Fibroblast of lung (primary cell): ENCODE results near the gene KCNH1. TPM values are rescaled to one million over a fixed set of nuclear protein-coding genes. Genes with fewer than 3 reads are reported as not detected.

Source experiments
- DNase-seq, 2 donors: peaks; one replicate each; pipeline versions ENCODE4 v3.0.0 to v3.0.0-alpha.2; 2010; ENCODE audit warnings: low read depth in 2 of 2
- H2AFZ ChIP-seq: 2 replicates; pipeline ENCODE4 v1.5.1; 2012; ENCODE audit warnings: low read length, control low read depth, inconsistent platforms
- H3K27ac ChIP-seq: 2 replicates; pipeline ENCODE4 v1.5.1; 2011; ENCODE audit warnings: low read length, control low read depth; ENCODE audit not compliant: insufficient read depth
- H3K27me3 ChIP-seq: 2 replicates; pipeline ENCODE4 v1.5.1; 2011; ENCODE audit warnings: mild to moderate bottlenecking, low read length; ENCODE audit not compliant: control insufficient read depth, insufficient read depth
- H3K36me3 ChIP-seq: 2 replicates; pipeline ENCODE4 v1.5.1; 2011; ENCODE audit warnings: low read length; ENCODE audit not compliant: control insufficient read depth, insufficient read depth
- H3K4me1 ChIP-seq: 2 replicates; pipeline ENCODE4 v1.5.1; 2011; ENCODE audit warnings: low read length; ENCODE audit not compliant: control insufficient read depth, insufficient read depth; ENCODE audit errors: extremely low read depth
- H3K4me2 ChIP-seq: 2 replicates; pipeline ENCODE4 v1.5.1; 2011; ENCODE audit warnings: low read length, control low read depth; ENCODE audit not compliant: insufficient read depth; ENCODE audit errors: extremely low read depth
- H3K4me3 ChIP-seq, 4 experiments: fragments of 200-600 bp in 1 of 4; sonication (generic) in 1 of 4; replicated peaks in 1 of 4; 2 replicates each; pipeline ENCODE4 v1.5.1; 2011 to 2016; ENCODE audit warnings: low read length in 4 of 4, low read depth in 3 of 4, mild to moderate bottlenecking in 3 of 4, control low read depth in 2 of 4, inconsistent platforms in 1 of 4, mixed read lengths in 1 of 4; ENCODE audit not compliant: insufficient read depth in 1 of 4; ENCODE audit errors: control extremely low read depth in 1 of 4
- H3K79me2 ChIP-seq: 2 replicates; pipeline ENCODE4 v1.5.1; 2012; ENCODE audit warnings: mild to moderate bottlenecking, low read length, inconsistent platforms; ENCODE audit not compliant: control insufficient read depth, insufficient read depth
- H3K9ac ChIP-seq: 2 replicates; pipeline ENCODE4 v1.5.1; 2011; ENCODE audit warnings: mild to moderate bottlenecking, low read length, control low read depth; ENCODE audit not compliant: insufficient read depth
- H3K9me3 ChIP-seq: 2 replicates; pipeline ENCODE4 v1.5.1; 2012; ENCODE audit warnings: low read depth, low read length; ENCODE audit not compliant: control insufficient read depth, insufficient read depth
- H4K20me1 ChIP-seq: 2 replicates; pipeline ENCODE4 v1.5.1; 2011; ENCODE audit warnings: low read length; ENCODE audit not compliant: control insufficient read depth, insufficient read depth; ENCODE audit errors: extremely low read depth
- EZH2 ChIP-seq: IDR thresholded peaks from 2 replicates; pipeline ENCODE4 v1.5.1; 2012; ENCODE audit warnings: low read length, control low read depth, mild to moderate bottlenecking; ENCODE audit errors: missing control alignments
- polyA plus RNA-seq, 2 donors: library from polyadenylated mRNA; depleted of rRNA in 1 of 2; stranded (reverse) in 1 of 2; unstranded in 1 of 2; fragments of >200 nt; gene quantifications; 2 replicates each; pipeline ENCODE4 v1.2.1, GENCODE V29; 2011 to 2012; ENCODE audit warnings: missing spikeins in 1 of 2
- total RNA-seq: library from RNA; depleted of rRNA; stranded (reverse); fragments of >200 nt; gene quantifications from 2 replicates; pipeline ENCODE4 v1.2.1, GENCODE V29; 2014
- TF ChIP-seq, protein P1 (sequence below), 2 donors: IDR thresholded peaks in 1 of 2; conservative IDR thresholded peaks in 1 of 2; 1 replicate in 1 of 2; 2 replicates in 1 of 2; pipeline ENCODE4 v1.5.1; 2011 to 2012; ENCODE audit warnings: low read length in 2 of 2, control low read depth in 1 of 2, inconsistent platforms in 1 of 2, low read depth in 1 of 2, mild to moderate bottlenecking in 1 of 2

Gene KCNH1
- total and polyA plus RNA-seq, 2 donors (not counting 1 experiment from before 2014, with no cell fraction given) = 0.17 to 1.5 TPM

DNA sequence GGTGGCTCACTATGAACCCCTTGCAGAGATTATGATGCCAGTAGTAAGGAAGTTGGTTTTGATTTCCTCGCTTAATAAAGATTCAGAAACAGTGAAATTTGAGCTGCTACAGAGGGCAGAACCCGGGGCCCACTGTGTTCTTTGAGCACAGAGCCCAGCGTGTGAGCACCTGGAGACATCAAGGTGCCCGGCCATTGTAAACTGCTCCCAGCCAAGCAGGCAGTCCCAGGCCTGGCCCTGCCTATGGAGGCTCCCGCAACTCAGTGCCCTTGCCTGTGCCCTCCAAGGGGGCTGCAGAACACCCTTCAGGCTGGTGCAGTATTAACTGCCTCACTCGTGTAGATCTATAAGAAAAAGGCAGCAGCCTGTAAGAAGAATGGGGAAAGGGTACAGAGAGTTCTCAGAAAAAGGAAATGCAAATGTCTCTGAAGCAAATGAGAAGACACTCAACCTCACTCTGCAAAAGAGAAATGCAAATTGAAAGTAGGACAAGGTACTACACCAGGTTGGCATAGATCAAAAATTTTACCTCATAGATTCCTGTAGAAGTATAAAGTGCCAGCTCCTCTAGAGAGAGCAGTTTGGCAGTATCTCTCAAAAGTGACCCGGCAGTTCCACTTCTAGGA is 481.5 kb downstream of the KCNH1 start:
- Histone ChIP-seq H3K36me3 (no peaks in the 10 kb centered on the region), H3K9me3 (no peaks in the 10 kb centered on the region), H3K4me3 (no peak overlapping the region), H3K9ac (no peak overlapping the region), H3K4me2 (no peak overlapping the region), H2AFZ (no peak overlapping the region), H3K27ac (no peak overlapping the region), H3K4me1 (peaks cover 2% of the 10 kb centered on the region), H4K20me1 (no peaks in the 10 kb centered on the region), H3K27me3 (no peaks in the 10 kb centered on the region), H3K79me2 (no peaks in the 10 kb centered on the region)
- TF ChIP-seq, protein P1, sequence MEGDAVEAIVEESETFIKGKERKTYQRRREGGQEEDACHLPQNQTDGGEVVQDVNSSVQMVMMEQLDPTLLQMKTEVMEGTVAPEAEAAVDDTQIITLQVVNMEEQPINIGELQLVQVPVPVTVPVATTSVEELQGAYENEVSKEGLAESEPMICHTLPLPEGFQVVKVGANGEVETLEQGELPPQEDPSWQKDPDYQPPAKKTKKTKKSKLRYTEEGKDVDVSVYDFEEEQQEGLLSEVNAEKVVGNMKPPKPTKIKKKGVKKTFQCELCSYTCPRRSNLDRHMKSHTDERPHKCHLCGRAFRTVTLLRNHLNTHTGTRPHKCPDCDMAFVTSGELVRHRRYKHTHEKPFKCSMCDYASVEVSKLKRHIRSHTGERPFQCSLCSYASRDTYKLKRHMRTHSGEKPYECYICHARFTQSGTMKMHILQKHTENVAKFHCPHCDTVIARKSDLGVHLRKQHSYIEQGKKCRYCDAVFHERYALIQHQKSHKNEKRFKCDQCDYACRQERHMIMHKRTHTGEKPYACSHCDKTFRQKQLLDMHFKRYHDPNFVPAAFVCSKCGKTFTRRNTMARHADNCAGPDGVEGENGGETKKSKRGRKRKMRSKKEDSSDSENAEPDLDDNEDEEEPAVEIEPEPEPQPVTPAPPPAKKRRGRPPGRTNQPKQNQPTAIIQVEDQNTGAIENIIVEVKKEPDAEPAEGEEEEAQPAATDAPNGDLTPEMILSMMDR (conservative IDR thresholded peaks at IDR 0.05 in 1 of 2, IDR thresholded peaks at IDR 0.05 in 1 of 2; ENCODE audit: low read depth in 1 of 2, low read length in 2 of 2) = no peak
- no peak for DNase-seq

DNA sequence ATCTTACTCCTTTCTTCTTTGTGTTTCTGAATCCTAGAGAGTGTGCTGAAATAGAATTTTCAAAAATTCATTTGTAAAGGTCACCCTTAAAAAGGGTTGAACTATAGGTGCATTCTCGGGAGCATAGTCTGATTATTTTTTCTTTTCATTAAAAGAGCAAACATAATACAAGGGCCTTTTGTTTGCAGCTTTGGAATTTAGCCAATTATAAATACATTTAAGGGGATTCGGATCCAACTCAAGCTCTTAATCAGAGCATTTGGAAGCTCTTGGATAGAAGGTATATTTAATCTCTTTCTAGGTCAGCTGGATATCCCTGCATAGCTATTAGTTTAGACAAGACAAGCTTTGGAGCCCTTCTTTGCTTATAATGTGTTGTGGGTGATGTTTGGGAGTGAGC is 483.5 kb downstream of the KCNH1 start:
- Histone ChIP-seq H3K27me3 (no peaks in the 10 kb centered on the region), H3K4me1 (peaks cover 2% of the 10 kb centered on the region)
- TF ChIP-seq, protein P1 (conservative IDR thresholded peaks at IDR 0.05 in 1 of 2, IDR thresholded peaks at IDR 0.05 in 1 of 2; ENCODE audit: low read depth in 1 of 2, low read length in 2 of 2) = no peak
- no peak for TF ChIP-seq EZH2

DNA sequence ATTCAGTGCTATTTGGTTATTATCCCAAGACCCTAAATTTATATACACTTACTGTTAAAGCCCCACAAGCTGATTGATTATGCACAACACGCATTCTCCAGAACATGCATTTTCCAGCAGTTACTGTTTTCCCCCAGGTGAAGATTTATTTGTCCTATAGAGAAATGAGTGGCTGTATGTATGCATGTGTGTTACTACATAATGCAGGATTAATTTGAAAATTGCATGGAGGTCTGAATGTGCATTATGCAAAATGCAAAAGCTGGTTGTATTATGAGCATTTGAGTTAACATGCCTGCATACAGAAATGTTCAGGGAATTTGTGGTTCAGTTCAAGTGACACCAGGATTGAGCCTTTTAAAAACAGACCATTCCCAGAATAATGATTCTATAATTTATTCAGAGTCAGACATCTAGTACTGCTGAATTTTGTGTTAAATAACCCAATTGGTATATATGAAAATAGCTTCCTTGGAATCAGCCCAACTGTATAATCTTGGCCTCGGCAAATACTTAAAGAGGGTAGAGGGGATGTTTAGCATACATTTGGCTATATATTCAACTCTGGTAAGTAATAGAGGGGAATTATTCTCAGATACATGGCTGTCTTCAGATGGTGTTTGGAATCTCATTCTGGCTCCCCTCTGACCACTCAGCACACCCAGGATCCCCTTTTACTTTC is 485.2 kb downstream of the KCNH1 start:
- H3K36me3 ChIP-seq = no peaks in the 10 kb centered on the region

More for the DNA sequence above, 483.5 kb downstream of the KCNH1 start:
- H3K9ac ChIP-seq = no peak overlapping the region
- H3K79me2 ChIP-seq = no peaks in the 10 kb centered on the region
- DNase-seq = no peak
- no peak overlapping the region for H2AFZ ChIP-seq
- H3K9me3 ChIP-seq = no peaks in the 10 kb centered on the region
- H3K4me3 ChIP-seq = no peak overlapping the region
- no peak overlapping the region for H3K27ac ChIP-seq
- no peak overlapping the region for H3K4me2 ChIP-seq
- no peaks in the 10 kb centered on the region for H3K36me3 ChIP-seq
- H4K20me1 ChIP-seq = no peaks in the 10 kb centered on the region

More for the DNA sequence above, 485.2 kb downstream of the KCNH1 start:
- H3K27me3 ChIP-seq = no peaks in the 10 kb centered on the region
- H3K27ac ChIP-seq = no peak overlapping the region
- no peaks in the 10 kb centered on the region for H3K9me3 ChIP-seq
- H3K79me2 ChIP-seq = no peaks in the 10 kb centered on the region
- no peak overlapping the region for H3K9ac ChIP-seq
- H4K20me1 ChIP-seq = no peaks in the 10 kb centered on the region
- peaks cover 2% of the 10 kb centered on the region for H3K4me1 ChIP-seq
- TF ChIP-seq EZH2 = no peak
- H3K4me3 ChIP-seq = no peak overlapping the region
- H3K4me2 ChIP-seq = no peak overlapping the region
- no peak overlapping the region for H2AFZ ChIP-seq
- no peak for DNase-seq
